CD4-positive, alpha-beta T cell treated with Interleukin-17A for 4 hours (primary cell): ENCODE data around the gene IL20.

Source experiments
- DNase-seq: peaks from one replicate; pipeline ENCODE4 v3.0.0-alpha.2; 2020; ENCODE audit warnings: mixed read lengths

Gene IL20

GRCh38 chr1:206882555-206882954, 17.1 kb downstream of the IL20 start:
- no peak for DNase-seq

GRCh38 chr1:206883160-206883559, 17.7 kb downstream of the IL20 start:
- DNase-seq: no peak

- DNase-seq: no peak
These were observed 18.5 kb downstream of the IL20 start for GRCh38 chr1:206883876-206884275.

GRCh38 chr1:206885341-206886060, 20.1 kb downstream of the IL20 start:
- no peak for DNase-seq

GRCh38 chr1:206886831-206887230, 21.4 kb downstream of the IL20 start:
- DNase-seq: no peak

GRCh38 chr1:206887701-206888100, 22.3 kb downstream of the IL20 start:
- DNase-seq: no peak

GRCh38 chr1:206890125-206891060, 25.0 kb downstream of the IL20 start:
- no peak for DNase-seq

GRCh38 chr1:206891412-206891811, 26.0 kb downstream of the IL20 start:
- DNase-seq: no peak

- DNase-seq: no peak
These were observed 27.0 kb downstream of the IL20 start for GRCh38 chr1:206892351-206892984.

GRCh38 chr1:206893380-206893779, 28.0 kb downstream of the IL20 start:
- DNase-seq: no peak

GRCh38 chr1:206895325-206895724, 29.9 kb downstream of the IL20 start:
- no peak for DNase-seq

- DNase-seq: no peak
These were observed 30.4 kb downstream of the IL20 start for GRCh38 chr1:206895837-206896242.

- no peak for DNase-seq
These were observed 30.8 kb downstream of the IL20 start for GRCh38 chr1:206896261-206896660.

GRCh38 chr1:206897175-206897574, 31.8 kb downstream of the IL20 start, which contains the start of gene IL24:
TSS of gene IL24 (plus strand) at chr1:206897443. CDS start at chr1:206897833, 390 bp downstream.
- DNase-seq: no peak

- no peak for DNase-seq
These were observed 32.9 kb downstream of the IL20 start for GRCh38 chr1:206898089-206898914.

GRCh38 chr1:206898915-206899431, 33.5 kb downstream of the IL20 start:
- no peak for DNase-seq

GRCh38 chr1:206899717-206900116, 34.3 kb downstream of the IL20 start:
- DNase-seq: no peak

GRCh38 chr1:206900149-206900548, 34.7 kb downstream of the IL20 start:
- no peak for DNase-seq

GRCh38 chr1:206901944-206902343, 36.5 kb downstream of the IL20 start:
- DNase-seq: no peak

GRCh38 chr1:206902702-206903101, 37.3 kb downstream of the IL20 start:
- no peak for DNase-seq

GRCh38 chr1:206903687-206904086, 38.3 kb downstream of the IL20 start:
- DNase-seq: no peak
